Activated CD4-positive, alpha-beta T cell treated with anti-CD3 and anti-CD28 coated beads, Interleukin-2, Interleukin-4, amounts not matched to agents 100 ng/mL and 50 ng/mL, durations not matched to agents 16 hours and 8 hours (primary cell): ENCODE results near the gene ADSL.

Experiments
- DNase-seq: peaks from one replicate; pipeline ENCODE4 v3.0.0-alpha.2; 2020; ENCODE audit warnings: low spot score

Gene ADSL

DNA sequence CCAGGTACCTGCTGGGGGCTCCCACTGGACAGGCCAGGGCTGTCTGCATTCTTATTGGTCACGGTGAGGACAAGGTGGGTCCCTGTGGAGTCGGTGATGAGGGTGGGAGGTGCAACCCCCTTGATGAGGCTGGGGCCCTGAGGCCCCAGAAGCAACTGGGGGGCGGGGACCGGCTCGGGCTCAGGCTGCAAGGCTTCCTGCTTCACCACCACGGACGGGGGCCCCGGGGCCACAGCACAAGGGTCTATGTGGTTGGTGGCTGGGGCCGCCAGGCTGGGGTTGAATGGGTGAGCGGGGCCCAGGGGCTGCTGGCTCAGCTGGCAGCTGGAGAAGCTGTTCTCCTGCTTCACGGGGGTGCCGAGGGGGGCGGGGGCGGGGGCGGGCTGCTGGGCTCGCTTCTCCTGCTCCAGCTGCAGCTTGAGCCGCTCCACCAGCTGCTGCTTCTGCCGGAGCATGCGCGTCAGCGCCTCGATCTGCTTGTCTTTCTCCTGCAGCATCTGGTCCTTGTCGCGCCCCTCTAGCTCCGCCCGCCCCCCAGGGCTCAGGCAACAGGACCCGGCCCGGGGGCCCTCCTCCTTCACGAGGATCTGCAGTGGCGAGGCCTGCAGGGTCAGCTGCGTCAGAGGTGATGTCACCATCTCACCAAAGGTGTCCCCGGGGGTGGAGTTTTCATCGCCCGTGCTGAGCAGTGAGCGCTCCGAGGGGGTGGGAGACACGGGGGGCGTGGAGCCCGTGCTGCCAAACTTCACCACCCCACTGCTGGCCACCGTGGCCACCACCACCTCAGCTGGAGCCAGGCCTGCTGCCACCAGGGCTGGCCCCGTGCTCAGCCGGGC lies 72.3 kb downstream of the ADSL start:
- DNase-seq: no peak

DNA sequence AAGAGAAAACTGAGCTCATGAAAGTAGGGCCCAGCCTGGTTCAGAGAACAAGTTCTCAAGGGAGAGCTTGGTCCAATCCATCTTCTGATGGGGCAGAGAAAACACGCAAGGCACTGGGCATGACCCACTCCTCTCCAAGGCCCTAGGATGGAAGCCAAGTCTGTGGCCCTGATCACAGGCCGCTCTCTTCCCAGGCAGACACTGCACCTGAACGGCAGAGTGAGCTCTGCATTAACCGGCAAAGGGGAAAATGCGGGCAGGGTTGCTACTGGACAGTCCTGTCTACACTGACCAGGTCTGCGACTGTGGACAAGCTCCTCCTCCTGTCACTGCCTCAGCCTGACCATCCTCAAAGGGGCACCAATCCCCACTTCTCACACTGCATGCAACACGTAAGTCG lies 73.4 kb downstream of the ADSL start:
- no peak for DNase-seq

DNA sequence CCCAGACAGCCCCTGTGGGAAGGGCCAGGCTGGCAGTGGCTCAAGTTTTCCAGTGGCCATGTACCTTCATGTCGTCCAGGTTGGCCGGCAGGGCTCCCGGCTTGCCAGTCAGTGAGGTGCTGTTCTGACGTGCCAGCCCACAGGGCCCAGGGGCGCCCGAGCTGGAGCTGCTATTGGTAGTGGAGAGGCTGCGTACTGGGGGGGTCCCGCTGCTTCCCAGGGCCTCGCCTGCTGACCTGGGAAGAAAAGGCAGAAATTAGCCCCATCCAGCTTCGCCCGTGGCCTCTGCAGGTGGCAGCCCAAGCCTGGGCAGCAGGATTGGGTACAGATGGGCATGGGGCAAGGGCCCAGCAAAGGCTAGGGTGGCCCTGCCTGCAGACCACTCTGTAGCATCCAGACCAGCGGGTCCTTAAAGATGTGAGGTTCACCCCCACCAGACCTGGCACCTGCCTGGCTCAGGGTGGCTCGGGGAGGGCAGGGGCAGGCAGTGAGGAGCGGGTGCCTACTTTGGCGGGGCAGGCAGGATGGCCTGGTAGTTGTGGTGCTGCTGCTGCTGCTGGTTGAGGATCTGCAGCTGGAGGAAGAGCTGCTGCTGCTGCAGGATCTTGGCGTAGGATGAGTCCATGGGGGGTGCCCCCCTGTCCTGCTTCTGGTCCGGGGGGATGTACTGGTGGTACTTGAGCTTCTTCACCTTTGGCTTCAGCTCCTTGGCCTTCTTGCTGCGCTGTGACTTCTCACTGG lies 74.2 kb downstream of the ADSL start:
- DNase-seq: no peak

DNA sequence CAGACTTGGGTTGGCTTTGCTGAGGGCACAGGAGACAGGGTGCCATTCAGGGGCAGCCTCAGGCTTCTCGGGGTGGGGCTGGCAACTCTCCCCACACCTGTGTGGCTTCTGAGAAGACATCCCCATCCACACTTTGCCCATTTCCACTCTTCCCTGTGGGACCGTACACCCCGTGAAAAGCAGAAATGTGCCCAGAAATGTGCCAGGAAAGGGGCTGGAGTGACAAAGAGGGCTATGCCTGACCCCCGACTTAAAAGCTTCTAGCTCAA lies 74.7 kb downstream of the ADSL start:
- no peak for DNase-seq

DNA sequence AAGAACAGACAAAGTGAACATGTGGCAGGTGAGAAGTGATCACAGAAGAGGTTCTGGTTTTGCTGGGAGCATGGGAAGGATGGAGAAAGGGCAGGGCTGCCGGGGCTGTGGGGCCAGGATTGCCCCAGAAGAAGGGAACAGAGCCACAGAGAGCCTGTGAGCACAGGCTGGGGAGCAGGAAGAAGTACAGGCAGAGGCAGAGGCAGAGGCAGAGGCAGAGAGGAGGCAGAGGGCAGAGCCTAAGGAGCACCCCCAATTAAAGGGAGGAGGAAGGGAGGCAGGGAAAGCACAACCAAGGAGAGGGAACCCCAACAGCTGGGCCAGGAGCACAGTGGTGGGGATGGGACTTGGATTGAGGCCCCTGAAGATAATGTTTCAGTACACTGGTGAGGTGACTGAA lies 75.6 kb downstream of the ADSL start:
- no peak for DNase-seq

DNA sequence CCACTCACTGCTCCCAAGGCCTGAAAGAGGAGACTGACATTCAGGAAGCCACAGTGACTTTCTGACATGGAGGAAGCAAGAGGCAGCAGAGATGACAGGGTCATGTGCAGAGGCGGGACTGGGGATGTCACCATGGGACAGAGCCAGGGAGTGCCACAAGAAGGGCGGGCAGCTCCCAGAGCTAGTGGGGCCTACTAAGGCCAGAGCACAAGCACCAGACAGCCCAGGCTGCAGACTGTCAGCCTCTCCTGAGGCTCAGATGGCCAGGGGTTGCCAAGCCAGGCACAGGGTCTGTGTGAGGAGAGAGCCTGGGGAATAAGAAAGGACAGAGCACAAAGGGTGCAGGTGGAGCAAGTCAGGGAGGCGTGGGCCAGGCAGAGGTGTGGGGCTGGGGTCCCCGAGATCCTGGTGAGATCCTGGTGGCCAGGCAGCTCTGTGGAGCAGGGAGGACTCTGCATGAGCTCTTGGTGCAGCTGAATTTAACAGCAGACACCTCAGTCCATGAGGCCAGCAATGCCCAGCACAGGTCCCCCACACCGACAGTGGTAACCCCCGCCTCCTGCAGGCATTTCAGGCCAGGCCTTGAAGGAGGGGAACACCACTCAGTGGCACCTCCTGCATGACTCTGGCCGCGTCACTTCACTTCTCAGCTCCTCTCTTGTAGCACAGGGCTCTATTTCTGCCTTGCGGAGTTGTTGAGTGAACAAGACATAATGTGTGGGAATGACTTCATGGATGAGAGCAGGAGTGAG lies 76.4 kb downstream of the ADSL start:
- DNase-seq: no peak

DNA sequence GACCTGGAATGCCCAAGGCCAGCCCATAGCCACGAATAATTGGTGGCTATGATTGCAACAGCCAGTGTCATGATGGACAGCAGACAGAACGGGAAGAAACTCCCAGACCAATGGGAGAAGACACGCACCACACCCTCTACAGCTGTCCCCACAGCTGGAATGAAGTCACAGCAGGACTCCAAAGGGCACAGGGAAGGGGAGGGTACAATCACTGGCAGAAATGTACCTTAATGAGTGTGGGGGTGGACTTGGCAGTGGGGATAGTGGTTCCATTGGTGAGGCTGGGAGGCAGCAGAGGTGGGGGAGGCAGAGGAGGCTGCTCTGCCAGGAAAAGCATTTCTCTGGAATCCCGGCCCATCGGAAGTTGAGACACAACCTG lies 77.0 kb downstream of the ADSL start:
- no peak for DNase-seq

DNA sequence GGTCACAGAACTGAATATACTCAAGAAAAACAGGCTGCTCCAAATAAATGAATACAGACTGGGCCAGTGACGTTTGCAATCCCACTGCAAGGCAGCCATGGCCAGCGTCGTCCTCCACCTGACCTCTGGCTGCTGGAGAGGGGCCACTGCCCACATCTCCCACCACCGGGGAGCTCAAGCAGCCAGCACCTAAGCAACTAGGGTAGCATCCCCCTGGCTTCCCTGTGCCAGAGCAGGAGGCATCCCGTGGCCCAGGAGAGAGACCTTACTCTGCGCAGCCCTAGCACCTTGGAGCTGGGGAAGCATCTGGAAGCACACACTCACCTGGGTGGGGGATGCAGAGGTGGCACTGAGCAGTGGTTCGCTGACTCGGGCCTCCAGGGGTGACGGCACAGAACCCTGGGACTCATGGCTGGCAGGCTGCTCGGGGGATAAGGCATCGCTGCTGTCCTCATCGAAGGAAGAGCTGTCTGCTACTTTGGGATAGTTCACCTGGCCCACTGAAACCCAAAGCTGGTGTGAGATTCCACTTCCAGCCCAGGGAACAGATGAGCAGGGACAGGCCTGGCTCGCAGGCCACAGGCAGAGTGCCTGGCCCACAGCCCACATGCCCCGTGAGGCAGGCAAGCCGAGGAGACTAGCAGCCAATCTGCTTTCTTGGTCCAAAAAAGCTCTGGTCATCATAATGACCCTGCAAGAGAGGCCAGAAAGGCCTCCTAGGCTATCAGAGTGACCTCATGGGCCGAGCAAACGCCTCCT lies 77.8 kb downstream of the ADSL start:
- no peak for DNase-seq

DNA sequence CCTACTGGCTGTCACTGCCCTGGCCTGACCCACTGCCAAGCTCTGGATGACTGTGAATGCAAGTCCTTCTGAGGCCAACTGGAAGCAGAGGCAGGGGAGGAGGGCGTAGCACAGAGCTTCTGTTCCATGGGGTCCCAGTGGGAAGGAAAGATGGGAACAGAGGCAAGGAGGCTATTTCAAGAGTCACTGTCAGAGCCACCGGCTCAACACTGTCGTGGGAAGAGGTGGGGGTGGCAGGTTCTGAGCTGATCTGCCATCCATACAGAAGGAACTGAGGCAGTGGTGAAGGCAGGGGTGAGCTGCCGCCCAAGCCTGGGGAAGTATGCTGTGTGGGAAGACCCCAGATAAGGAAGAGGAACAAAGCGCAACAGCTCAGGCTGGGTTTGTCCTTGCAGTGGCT lies 78.8 kb downstream of the ADSL start:
- DNase-seq: no peak

DNA sequence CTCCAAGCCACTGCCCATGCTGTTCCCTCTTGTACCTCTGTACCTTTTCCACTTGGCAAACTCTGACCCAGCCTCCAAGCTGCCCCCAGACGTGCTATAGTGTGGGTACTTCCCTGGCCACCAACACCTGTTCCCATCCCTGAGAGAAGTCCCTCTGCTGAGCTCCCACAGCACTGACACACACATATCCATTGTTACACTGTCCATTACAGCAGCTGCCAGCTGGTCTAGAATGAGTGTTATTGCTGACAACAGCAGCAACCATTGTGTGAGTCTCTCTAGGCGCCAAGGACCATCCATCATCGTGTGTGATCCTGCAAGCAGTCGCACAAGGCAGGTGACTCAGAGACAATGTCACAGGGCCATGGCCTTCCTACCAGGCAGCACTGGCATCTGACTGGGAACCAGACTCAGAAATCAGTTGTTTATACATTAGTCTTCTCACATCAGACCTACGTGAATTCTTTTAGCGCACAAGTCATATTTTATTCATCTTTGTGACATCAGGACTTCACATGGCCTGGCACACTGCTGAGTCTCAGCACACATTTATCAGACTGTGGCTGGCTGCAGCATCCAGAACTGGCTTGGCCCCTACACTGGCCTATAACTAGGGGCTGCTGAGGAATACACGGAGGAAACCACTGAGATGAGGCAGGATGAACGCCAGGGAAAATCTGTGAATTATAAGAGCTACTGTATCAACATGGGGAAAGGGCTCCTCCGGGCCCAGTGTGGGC lies 80.5 kb downstream of the ADSL start:
- DNase-seq: no peak

DNA sequence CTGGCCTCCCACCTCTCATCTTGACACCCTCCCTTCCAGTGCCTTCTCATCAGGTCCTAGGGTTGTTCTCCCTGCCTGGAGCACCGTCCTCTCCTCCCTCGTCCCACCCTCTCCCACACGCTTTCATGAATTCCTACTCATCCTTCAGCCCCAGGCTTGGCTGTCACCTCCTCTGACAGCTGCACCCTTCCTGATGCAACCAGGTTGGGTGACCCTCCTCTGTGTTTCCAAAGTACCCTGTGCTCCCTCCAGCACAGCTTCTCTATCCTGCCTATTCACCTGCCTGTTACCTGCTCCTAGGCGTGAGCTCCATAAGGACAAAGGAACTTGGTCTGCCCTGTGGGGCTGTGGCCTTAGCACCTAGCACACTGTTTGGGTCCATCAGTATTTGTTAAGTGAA lies 82.5 kb downstream of the ADSL start:
- DNase-seq: no peak

DNA sequence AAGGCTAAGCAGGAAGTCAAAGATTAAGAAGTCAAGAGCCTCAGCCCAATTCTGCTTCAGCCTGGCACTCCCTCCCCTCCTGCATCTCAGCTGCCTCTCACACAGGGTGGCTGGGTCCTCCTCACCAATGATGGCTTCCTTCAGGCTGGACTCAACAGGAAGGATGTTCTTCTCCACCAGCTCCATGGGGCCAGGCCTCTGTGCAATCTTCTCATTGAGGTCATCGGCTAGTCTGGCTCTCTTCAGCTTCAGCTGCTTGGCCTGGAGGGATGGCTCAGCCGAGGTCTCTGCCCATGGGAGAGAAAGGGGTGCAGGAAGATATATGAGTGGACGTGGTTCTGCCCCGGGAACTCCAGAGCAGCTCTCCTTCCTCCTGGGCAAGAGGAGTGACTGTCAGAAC lies 83.2 kb downstream of the ADSL start:
- no peak for DNase-seq

DNA sequence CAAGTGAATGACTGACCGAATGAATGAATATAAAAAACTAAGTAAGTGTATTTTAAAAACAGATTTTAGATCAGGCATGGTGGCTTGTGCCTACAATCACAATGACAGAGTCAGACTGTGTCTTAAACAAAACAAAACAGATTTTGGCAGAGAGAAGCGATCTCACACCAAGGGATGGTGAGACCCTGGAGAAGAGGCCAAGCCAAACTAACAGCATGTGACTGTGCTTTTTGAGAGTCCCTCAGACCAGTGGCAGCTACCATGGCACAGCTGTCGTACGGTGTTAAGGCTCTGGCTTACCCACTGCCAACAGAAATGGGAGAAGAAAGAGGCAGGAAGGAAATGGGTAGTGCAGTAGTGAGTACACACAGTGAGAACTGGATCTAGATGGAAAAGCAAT lies 84.7 kb downstream of the ADSL start:
- DNase-seq: no peak

DNA sequence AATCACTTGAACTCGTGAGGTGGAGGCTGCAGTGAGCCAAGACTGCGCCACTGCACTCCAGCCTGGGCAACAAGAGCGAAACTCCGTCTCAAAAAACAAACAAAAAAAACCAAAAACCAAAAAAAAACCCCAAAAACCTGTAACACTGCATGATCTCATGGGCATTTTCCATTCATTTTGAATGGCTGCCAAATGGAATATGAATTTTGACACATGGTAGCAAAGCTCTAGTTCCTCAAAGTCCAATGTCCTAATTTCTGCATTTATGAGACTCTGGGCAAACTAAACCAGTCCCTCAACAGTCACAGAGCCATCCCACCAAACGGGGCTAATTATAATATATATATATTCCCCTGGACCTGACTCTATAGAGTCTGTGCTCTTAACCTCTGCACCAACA lies 85.9 kb downstream of the ADSL start:
- DNase-seq: no peak

DNA sequence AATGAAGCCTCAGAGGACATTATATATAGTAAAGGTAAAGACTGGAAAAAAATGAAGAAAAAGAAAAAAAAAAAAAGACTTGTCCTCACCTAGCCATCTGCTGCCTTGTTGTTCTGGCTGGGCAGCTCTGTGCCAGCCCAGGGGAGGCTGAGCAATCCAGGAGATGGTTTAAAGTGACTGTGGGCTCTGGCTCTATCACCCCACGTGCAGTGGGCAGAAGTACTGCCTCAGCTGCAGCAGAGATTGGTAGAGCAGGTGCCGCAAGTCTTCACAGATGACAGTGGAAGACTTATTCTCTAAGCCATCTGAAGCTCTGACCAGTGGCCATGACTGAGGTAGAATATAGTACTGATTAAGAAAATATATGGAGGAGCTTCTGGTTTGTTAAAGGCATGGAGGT lies 86.3 kb downstream of the ADSL start:
- DNase-seq: no peak

DNA sequence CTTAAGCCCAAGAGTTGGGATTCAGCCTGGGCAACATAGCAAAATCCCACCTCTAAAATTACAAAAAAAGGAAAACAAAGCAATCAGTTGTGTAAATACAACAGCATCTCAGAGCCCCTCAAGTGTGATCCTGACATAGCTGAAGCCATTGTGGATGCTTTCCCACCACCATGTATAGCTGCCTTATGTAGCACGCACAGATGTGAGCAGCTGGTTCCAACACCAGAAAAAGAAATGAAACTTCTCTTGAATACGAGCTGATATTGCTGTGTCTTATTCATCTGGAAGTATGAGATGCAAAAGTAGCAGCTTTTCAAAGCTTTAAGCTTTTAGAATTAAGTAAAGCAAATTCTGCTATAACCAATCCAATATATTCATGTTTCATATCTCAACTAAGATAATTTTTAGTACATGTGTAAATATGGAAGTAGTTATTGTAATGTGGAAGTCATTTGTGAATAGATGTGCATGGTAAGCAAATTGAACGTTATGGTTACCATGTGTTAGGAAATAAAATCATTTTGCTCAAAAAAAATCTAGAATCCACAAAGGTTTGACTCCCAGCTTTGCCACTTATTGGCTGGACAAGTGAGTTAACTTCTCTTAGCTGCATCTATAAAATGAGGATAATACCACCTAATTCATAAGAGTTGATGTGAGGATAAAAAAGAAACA lies 87.3 kb downstream of the ADSL start:
- DNase-seq: no peak

DNA sequence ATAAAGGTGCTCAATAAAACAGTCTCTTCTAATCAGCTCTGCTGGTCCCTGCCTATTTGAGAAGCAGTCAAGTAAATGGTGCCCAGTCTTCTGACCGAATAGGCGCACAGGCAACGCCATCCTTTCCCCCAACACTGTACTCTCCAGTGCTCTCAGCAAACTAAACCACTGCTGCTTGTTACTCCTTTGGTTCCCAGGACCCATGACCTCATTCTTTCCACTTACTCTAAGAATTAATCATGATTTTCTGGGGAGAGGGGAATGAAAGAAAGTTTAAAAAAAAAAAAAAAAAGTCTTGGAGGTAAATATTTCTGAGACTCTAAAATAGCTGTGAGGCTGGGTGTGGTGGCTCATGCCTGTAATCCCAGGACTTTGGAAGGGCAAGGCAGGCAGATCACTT lies 87.8 kb downstream of the ADSL start:
- no peak for DNase-seq

DNA sequence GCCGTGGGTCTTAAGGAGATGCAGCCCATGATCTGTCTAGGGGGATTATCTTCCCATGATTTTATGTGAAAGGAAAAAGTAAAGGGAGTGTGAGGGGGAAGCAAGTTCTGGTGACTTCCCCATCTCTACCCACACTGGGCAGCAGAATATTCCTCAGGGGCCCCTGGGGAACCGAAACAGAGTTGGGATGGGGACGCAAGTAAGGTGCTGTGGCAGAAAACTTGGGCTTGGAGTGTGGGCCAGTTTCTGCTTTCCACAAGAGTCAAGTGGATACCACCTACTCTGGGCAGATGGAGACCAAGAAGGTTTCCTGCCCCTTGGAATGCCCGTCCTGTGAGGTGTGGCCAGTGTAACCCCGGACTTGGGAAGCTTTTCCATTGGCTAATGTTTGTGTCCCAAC lies 88.4 kb downstream of the ADSL start:
- no peak for DNase-seq

DNA sequence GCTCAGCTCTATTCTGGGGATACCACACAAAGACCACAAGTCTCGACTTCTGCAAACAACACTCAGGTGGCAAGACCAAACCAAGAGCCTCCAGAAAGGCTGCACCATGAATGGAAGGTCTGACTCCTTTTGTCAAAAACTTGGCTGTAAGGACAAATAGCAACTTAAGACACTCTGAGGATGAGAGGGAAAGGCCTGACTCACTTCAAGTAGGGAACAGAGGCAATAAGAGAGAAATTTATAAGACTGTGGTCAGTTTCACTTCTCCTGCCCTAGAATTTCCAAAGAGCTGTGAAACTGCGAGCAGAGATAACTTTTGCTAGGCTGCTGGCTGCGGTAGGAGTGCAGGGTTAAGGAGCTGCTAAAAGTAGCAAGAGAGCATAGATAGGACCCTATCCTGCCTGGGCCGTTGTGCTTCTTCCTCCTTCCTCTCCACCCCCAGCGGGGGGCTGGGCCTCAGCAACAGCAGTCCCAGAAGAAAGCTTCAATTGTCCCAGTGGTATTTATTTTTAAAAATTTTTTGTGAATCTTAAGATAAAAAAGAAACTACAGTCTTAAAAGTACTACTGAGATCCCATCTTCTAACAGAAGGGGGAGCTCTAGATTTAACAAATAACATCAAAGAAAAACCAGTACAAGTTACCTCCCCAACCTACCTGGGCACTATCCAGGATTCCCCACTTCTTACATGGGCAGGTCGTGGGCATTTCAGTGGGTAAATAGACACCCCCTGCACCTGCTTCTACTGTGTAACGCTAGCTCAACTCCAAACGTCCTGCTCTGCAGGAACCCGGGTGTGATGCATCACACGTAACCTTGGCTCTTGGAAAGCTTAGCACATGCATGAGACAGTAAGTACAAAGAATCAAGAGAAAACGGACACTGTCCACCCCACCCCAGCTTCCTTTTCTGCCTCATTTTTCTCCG lies 90.5 kb downstream of the ADSL start:
- DNase-seq: peak; percentile 44
